Chondrocyte (in vitro differentiated cells): ENCODE results near the gene ZNF91. TPM values are rescaled to one million over a fixed set of nuclear protein-coding genes. Genes with fewer than 3 reads are reported as not detected.

Source experiments
- DNase-seq: peaks from one replicate; pipeline ENCODE4 v3.0.0; 2021; ENCODE audit warnings: mixed read lengths, low spot score
- H3K27ac Mint-ChIP-seq: one replicate; pipeline ENCODE4 v1.8.0; 2021; ENCODE audit warnings: mild to moderate bottlenecking, moderate library complexity, mixed read lengths; ENCODE audit not compliant: unreplicated experiment
- H3K27me3 Mint-ChIP-seq: 2 replicates; pipeline ENCODE4 v1.8.0; 2021; ENCODE audit warnings: low read depth, mixed read lengths
- H3K36me3 Mint-ChIP-seq: 2 replicates; pipeline ENCODE4 v1.8.0; 2021; ENCODE audit warnings: low read depth, mixed read lengths
- H3K4me1 Mint-ChIP-seq: 2 replicates; pipeline ENCODE4 v1.8.0; 2021; ENCODE audit warnings: low read depth, mild to moderate bottlenecking, mixed read lengths
- H3K4me3 Mint-ChIP-seq: one replicate; pipeline ENCODE4 v1.8.0; 2021; ENCODE audit warnings: mild to moderate bottlenecking, moderate library complexity, mixed read lengths; ENCODE audit not compliant: unreplicated experiment
- H3K9me3 Mint-ChIP-seq: 2 replicates; pipeline ENCODE4 v1.8.0; 2021; ENCODE audit warnings: low read depth, mixed read lengths
- total RNA-seq: library from RNA; stranded (reverse); gene quantifications from 3 replicates; pipeline ENCODE4 v1.2.1, GENCODE V29; 2021
- TF ChIP-seq, protein P1 (sequence below): fragments of 200-600 bp; sonication (generic); IDR thresholded peaks from 2 replicates; pipeline ENCODE4 v1.5.0; 2021; ENCODE audit warnings: antibody characterized with exemption, mild to moderate bottlenecking, moderate library complexity

The ZNF91 gene
- total RNA-seq, 1 donor from 2014 or later, result 18.1 TPM

GRCh38 chr19:23318143-23318542 is 77.1 kb downstream of the ZNF91 start:
- H3K27ac Mint-ChIP-seq, result no peak overlapping the region
- H3K4me1 Mint-ChIP-seq, result no peaks in the 10 kb centered on the region
- no peaks in the 10 kb centered on the region for H3K36me3 Mint-ChIP-seq
- no peaks in the 10 kb centered on the region for H3K27me3 Mint-ChIP-seq
- DNase-seq, result no peak
- H3K9me3 Mint-ChIP-seq, result peaks cover 36% of the 10 kb centered on the region
- H3K4me3 Mint-ChIP-seq, result no peak overlapping the region
- TF ChIP-seq, protein P1, sequence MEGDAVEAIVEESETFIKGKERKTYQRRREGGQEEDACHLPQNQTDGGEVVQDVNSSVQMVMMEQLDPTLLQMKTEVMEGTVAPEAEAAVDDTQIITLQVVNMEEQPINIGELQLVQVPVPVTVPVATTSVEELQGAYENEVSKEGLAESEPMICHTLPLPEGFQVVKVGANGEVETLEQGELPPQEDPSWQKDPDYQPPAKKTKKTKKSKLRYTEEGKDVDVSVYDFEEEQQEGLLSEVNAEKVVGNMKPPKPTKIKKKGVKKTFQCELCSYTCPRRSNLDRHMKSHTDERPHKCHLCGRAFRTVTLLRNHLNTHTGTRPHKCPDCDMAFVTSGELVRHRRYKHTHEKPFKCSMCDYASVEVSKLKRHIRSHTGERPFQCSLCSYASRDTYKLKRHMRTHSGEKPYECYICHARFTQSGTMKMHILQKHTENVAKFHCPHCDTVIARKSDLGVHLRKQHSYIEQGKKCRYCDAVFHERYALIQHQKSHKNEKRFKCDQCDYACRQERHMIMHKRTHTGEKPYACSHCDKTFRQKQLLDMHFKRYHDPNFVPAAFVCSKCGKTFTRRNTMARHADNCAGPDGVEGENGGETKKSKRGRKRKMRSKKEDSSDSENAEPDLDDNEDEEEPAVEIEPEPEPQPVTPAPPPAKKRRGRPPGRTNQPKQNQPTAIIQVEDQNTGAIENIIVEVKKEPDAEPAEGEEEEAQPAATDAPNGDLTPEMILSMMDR, result no peak

- no peaks in the 10 kb centered on the region for H3K27me3 Mint-ChIP-seq
Measured at GRCh38 chr19:23315286-23315685, 80.0 kb downstream of the ZNF91 start.

GRCh38 chr19:23314505-23315251 is 80.6 kb downstream of the ZNF91 start:
- Mint-ChIP-seq H3K9me3 (peaks cover 27% of the 10 kb centered on the region), H3K4me1 (no peaks in the 10 kb centered on the region), H3K27me3 (no peaks in the 10 kb centered on the region), H3K36me3 (no peaks in the 10 kb centered on the region), H3K27ac (no peak overlapping the region), H3K4me3 (no peak overlapping the region)
- no peak for DNase-seq
- TF ChIP-seq, protein P1, result no peak

More at GRCh38 chr19:23315286-23315685, 80.0 kb downstream of the ZNF91 start:
- H3K9me3 Mint-ChIP-seq, result peaks cover 27% of the 10 kb centered on the region
- H3K4me3 Mint-ChIP-seq, result no peak overlapping the region
- no peaks in the 10 kb centered on the region for H3K36me3 Mint-ChIP-seq
- DNase-seq, result no peak
- H3K4me1 Mint-ChIP-seq, result no peaks in the 10 kb centered on the region
- TF ChIP-seq, protein P1, result no peak
- no peak overlapping the region for H3K27ac Mint-ChIP-seq

- DNase-seq, result no peak
- Mint-ChIP-seq H3K27me3 (no peaks in the 10 kb centered on the region), H3K4me3 (no peak overlapping the region), H3K36me3 (peaks cover 4% of the 10 kb centered on the region), H3K4me1 (no peaks in the 10 kb centered on the region), H3K27ac (no peak overlapping the region), H3K9me3 (peaks cover 32% of the 10 kb centered on the region)
- TF ChIP-seq, protein P1, result no peak
Measured at GRCh38 chr19:23313196-23313595, 82.1 kb downstream of the ZNF91 start.

- H3K27ac Mint-ChIP-seq, result no peak overlapping the region
- no peaks in the 10 kb centered on the region for H3K27me3 Mint-ChIP-seq
- TF ChIP-seq, protein P1, result no peak
- H3K4me3 Mint-ChIP-seq, result no peak overlapping the region
- H3K9me3 Mint-ChIP-seq, result peaks cover 30% of the 10 kb centered on the region
- DNase-seq, result no peak
- H3K4me1 Mint-ChIP-seq, result no peaks in the 10 kb centered on the region
- peaks cover 4% of the 10 kb centered on the region for H3K36me3 Mint-ChIP-seq
Measured at GRCh38 chr19:23312515-23312914, 82.8 kb downstream of the ZNF91 start.
